ENCODE results near the gene WBP2.
A peak's percentile ranks its signal among the peaks of the same experiment; 100 is the strongest.
"Not testable (repeated sequence)": the region's sequence is repeated elsewhere in the genome, so short reads cannot be mapped to it uniquely, and the experiment has no call there.

Gene WBP2

GRCh38 chr17:75888484-75888883 is 33.3 kb upstream of the WBP2 start:
- FAIRE-seq: no peak

GRCh38 chr17:75885860-75886259 is 30.7 kb upstream of the WBP2 start:
- FAIRE-seq: not testable (repeated sequence)

GRCh38 chr17:75885431-75885830 is 30.3 kb upstream of the WBP2 start:
- FAIRE-seq: no peak

- FAIRE-seq: no peak
Measured at GRCh38 chr17:75881678-75882454, 26.7 kb upstream of the WBP2 start.

GRCh38 chr17:75880266-75880665 is 25.1 kb upstream of the WBP2 start:
- FAIRE-seq: no peak

- FAIRE-seq: no peak
Measured at GRCh38 chr17:75878174-75878998, 23.3 kb upstream of the WBP2 start, which contains the start of gene TRIM47. Gene TRIM47 (minus strand): TSS chr17:75878581. CDS start chr17:75878548, 33 bp downstream.

DNA sequence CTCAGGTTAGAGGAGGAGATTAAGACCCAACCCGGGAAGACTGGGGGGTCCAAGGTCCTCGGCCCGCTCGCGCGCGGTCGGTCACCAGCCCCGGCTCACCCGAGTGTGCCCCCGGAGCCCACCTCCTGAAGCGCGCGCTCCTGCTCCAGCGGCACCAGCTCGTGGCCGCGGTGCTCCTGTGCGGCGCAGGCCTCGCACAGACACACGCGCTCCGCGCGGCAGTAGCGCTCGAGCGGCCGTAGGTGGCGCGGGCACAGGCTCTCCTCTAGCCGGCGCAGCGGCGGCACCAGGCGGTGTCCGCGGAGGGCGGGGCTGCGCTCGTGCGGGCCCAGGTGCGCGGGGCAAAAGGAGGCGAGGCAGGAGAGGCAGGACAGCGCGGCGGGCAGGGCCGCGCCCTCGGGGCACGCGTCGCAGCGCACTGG is 22.6 kb upstream of the WBP2 start:
- no peak for FAIRE-seq

DNA sequence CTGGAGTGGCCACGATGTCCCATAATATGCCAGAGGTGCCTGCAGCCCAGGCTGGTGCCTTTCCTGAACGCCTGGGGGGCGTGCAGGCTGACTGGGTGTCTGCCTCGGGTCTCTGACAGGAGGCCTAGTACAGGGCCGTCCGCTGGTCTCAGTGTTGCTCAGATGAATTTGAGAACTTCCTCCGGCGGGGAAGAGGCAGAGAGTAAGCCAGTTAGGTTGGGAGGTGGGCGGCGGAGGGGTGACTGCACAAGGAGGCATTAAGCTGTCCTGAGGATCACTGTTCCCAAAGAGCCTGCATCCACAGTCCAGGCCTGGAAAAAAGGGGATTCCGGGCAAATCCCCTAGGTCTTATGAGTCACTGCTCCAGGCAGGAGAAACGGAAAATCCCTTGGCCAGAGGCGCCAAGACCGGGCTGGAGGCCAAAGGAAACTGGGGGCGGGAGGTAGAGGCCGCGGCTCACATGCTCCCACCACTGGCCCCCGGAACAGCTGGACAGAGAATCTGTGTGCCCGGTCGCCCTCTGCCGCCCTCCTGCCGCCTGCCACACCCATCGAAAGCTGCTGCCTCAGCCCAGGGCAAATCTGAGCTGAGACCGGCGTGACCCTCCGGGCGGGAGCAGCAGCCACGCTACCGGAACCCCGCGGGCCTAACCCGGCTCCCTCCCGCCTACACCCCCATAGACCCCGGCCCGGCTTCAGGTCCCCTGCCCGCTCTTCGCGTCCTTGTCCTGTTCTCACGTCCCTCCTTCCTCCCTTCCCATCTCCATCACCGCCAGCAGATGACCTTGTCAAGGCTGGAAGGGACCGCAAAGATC is 22.0 kb upstream of the WBP2 start:
- FAIRE-seq: peak; percentile 66

DNA sequence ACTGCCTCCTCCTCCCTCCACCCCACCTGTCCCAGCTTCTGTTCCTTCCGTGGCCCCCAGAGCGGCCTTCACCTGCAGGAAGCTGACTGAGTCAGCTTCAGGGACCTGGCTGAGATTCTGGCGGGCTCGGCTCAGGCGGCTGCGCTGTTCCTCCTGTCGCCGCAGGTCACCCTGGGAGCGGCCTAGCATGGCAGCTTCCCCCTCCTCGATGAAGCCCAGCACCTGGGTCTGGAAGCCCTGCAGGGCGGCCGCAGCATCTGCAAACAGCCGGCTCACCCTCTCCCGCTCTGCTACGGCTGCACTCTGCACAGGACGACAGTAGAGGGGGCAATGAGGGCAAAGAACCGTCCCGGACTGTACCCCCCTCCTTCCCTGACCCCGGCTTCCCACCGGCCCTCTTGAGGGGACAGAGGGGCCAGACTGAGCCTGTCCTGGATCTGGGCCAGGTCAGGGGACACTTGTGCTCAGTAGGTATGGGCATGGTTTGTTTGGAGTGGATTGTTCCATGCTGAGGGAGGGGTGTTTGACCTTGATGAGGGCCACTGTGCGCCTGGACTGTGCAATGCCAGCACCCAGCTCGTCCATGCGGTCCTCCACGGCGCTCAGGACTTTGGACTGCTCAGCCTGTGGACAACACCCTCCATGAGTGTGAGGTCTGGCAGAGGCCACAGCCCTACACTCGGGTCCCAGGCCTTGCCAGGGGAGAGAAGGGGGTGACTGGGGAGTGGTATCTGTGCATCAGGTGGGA is 21.2 kb upstream of the WBP2 start:
- no peak for FAIRE-seq

DNA sequence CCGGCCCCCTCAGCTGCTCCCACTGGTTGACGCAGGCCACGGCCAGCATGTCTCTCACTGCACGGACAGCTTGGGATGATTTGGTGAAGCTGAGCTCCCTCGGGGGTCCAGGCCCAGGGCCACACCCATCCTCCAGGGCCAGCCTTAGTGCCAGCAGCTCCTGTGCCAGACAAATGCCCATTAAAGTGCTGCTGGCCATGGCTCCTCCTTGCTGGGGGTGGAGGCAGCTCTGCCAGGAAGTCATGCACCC is 20.7 kb upstream of the WBP2 start:
- FAIRE-seq: no peak

DNA sequence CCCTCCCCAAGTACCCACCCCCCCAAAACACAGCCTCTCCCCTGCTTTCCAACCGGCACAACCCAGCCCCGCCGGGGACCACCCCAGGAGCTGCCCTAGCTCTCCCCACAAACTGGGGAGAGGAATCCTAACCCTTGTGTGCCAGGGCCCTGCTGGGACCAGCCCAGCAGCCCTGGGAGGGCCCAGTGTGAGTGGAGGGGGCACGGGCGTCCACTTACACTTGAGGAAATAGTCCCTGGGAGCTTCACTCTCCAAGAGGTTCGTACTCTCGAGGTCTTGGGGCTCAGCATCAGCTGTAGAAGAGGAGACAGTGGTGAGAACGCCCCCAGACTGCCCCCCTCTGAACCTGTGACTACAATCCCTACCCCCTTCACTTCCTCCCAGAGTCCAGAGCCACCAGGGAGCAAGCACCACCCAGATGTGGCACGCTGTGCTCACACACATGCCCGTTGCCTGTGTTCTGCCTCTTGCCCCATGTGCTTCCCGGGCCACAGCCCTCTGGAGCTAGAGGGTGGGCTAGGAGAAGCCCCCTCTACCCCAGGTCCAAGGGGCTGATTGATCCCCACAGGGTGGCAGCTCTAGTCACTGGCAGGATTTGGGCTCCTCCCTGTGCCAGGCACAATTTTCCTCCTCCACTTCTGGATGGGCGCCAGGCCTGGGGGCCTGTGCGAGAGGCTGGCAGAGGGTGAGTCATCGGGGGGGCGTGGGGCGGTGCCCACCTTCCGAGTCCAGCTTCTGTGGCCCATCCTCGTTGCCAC is 20.2 kb upstream of the WBP2 start:
- no peak for FAIRE-seq

GRCh38 chr17:75874323-75875181 is 19.4 kb upstream of the WBP2 start:
- FAIRE-seq: no peak

DNA sequence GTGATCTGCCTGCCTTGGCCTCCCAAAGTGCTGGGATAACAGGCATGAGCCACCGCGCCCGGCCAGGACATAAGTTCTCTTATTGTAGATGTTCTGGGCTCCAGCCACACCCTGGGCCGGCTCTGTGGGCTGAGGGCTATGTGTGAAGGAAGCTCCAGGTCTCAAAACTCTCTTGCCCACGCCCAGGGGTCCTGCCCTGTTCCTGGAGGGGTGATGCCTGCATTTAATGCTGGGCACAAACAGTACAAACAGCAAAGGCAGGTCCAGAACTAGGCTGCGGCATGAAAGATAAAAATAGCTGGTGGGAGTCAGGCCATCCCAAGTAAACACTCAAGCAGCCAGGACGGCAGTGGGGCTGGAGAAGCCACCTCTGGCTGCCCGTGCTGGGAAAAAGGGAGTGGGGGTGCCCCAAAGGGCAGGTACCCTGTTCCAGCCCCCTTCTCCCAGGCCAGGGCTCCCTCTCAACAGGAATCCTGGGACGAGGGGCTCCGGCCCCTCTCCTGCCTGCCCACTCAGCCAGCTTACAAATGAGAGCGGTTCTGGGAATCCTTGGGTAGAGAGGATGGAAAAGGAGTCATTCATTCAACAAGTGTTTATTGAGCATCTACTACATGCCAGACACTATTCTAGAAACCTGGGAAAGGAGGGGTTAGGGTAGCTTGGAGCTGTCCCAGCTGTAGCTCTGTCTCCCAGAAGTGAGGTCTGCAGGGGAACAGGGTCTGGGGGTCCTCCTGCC is 18.6 kb upstream of the WBP2 start:
- FAIRE-seq: no peak

GRCh38 chr17:75872434-75873351 is 17.6 kb upstream of the WBP2 start:
- FAIRE-seq: no peak

GRCh38 chr17:75870228-75870627 is 15.1 kb upstream of the WBP2 start:
- FAIRE-seq: not testable (repeated sequence)

DNA sequence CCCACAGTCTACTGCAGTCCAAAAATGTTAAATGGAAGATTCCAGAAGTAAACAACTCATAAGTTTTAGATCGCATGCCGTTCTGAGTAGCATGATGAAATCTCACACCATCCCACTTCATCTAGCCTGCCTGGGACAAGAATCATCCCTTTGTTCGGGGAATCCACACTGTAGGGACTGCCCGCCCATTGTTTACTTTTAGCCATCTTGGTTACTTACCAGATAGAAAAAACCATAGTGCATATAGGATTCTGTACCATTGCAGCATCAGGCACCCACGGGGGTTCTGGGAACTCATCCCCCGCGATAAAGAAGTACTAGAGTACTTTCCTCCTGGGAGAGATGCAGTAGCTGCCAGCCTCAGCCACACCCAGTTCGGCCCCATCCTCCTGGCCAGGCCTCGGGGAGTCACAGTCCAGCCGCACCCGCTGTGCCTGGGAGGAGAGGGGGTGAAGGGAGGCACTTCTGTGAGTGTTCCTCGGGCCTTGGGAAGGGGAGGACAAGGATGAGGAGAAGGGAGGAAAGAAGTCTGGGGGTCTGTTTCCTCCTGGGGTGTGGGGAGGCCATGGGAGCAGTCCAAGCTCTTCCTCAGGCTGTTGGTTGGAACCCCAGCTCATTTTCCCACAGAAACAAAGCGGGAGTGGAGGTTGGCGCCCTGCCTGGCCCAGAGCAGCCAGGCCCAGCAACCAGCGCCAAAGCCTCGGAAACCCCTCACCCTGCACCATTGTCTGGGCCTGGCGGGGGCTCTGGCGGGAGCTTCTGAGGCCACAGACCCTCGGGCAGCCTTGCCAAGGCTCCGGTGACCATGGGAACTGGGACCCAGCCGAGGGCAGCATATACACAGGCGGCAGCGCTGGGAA is 14.4 kb upstream of the WBP2 start:
- no peak for FAIRE-seq

DNA sequence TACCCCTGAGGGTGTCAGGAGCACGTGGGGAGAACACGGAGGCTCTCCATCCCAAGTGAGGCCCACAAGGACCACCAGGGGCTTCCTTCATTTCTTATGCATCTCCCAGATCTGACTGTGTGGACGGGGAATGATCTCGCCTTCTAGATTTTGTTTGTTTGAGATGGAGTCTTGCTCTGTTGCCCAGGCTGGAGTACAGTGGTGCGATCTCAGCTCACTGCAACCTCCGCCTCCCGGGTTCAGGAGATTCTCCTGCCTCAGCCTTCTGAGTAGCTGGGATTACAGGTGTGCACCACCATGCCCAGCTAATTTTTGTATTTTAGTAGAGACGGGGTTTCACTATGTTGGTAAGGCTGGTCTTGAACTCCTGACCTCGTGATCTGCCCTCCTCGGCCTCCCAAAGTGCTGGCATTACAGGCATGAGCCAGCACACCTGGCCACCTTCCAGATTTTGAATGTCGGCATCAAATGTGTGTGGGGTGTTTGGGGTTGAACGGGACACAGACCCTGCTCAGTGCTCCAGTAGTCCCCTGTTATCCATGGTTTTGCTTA is 13.7 kb upstream of the WBP2 start:
- FAIRE-seq: not testable (repeated sequence)

All from G401.6 (cell line).